Effector CD8-positive, alpha-beta T cell (primary cell): ENCODE data around the gene P2RY12.
"Not testable (repeated sequence)": the region's sequence is repeated elsewhere in the genome, so short reads cannot be mapped to it uniquely, and the experiment has no call there.

Experiments used
- DNase-seq: peaks from one replicate; lab custom pipeline; 2025; lab: John Stamatoyannopoulos, UW

Gene P2RY12

GRCh38 chr3:151393146-151393830 is 8.7 kb upstream of the P2RY12 start:
- no peak for DNase-seq

- not testable (repeated sequence) for DNase-seq
Measured at GRCh38 chr3:151392191-151392590, 7.6 kb upstream of the P2RY12 start.

- no peak for DNase-seq
Measured at GRCh38 chr3:151391720-151392119, 7.2 kb upstream of the P2RY12 start.

GRCh38 chr3:151387842-151388241 is 3.3 kb upstream of the P2RY12 start:
- DNase-seq, result no peak

- DNase-seq, result no peak
Measured at GRCh38 chr3:151387432-151387831, 2.9 kb upstream of the P2RY12 start.

- DNase-seq, result no peak
Measured at GRCh38 chr3:151386056-151386455, 1.5 kb upstream of the P2RY12 start.

GRCh38 chr3:151383956-151384355 is 597 bp downstream of the P2RY12 start:
- DNase-seq, result no peak

GRCh38 chr3:151383111-151383510 is 1.4 kb downstream of the P2RY12 start:
- no peak for DNase-seq

- DNase-seq, result no peak
Measured at GRCh38 chr3:151382671-151383070, 1.9 kb downstream of the P2RY12 start.

- no peak for DNase-seq
Measured at GRCh38 chr3:151379083-151379734, 5.3 kb downstream of the P2RY12 start.

- no peak for DNase-seq
Measured at GRCh38 chr3:151377768-151378385, 6.7 kb downstream of the P2RY12 start.

GRCh38 chr3:151372063-151372820 is 12.3 kb downstream of the P2RY12 start:
- DNase-seq, result no peak

- DNase-seq, result no peak
Measured at GRCh38 chr3:151371526-151371925, 13.0 kb downstream of the P2RY12 start.

GRCh38 chr3:151367448-151367847 is 17.1 kb downstream of the P2RY12 start:
- no peak for DNase-seq

GRCh38 chr3:151366993-151367392 is 17.6 kb downstream of the P2RY12 start:
- DNase-seq, result no peak

- DNase-seq, result no peak
Measured at GRCh38 chr3:151362751-151363174, 21.8 kb downstream of the P2RY12 start.

- DNase-seq, result no peak
Measured at GRCh38 chr3:151357463-151357850, 27.1 kb downstream of the P2RY12 start.

- no peak for DNase-seq
Measured at GRCh38 chr3:151356794-151357462, 27.6 kb downstream of the P2RY12 start.

- no peak for DNase-seq
Measured at GRCh38 chr3:151351648-151352047, 32.9 kb downstream of the P2RY12 start.

GRCh38 chr3:151351219-151351618 is 33.3 kb downstream of the P2RY12 start:
- DNase-seq, result no peak

- no peak for DNase-seq
Measured at GRCh38 chr3:151350656-151351055, 33.9 kb downstream of the P2RY12 start.

GRCh38 chr3:151347432-151347831 is 37.1 kb downstream of the P2RY12 start:
- no peak for DNase-seq
